ENCODE data around the gene SERPINB5. TPM values are rescaled to one million over a fixed set of nuclear protein-coding genes. Genes with fewer than 3 reads are reported as not detected.
A peak's percentile ranks its signal among the peaks of the same experiment; 100 is the strongest.

SERPINB5 gene
- total and polyA plus RNA-seq, 2 of the 13 experiments (the other 11 are each of a cell fraction or from before 2014, with no cell fraction given), result not detected

DNA sequence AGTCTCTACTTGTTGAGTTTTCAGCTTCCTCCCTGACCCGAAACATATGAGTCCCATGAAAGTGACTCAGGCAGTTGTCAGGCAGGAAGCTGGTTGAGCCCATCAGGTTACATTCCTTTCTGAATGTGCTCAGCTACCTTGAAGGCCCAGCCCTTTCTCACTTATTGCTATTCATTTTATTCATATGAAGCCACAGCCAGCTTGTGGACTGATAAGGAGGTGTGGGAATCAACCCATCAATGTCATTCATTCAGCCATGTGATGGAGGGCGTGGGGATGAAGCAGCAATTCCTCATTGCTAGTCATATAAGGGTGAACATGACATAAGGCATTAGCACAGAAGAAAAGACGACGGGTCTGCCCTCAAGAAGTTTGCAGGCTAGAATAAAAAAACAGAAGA lies 49.2 kb upstream of the SERPINB5 start:
- no peak for TF ChIP-seq FOXK1 (CRISPR knock-in tag; IDR thresholded peaks at IDR 0.05; ENCODE audit: borderline replicate concordance, low read depth)
- peak; percentile 44; the same call in 1 of the 2 replicates for TF ChIP-seq RFX5 (IDR thresholded peaks at IDR 0.05; ENCODE audit: low read depth, low read length)
- Histone ChIP-seq H3K4me1 (ENCODE audit: insufficient read depth, low read length) (peaks cover 9% of the 10 kb centered on the region), H3K27me3 (ENCODE audit: control insufficient read depth in 1 of 2, insufficient read depth in 2 of 2, low read length in 2 of 2) (no peaks in the 10 kb centered on the region; a peak in 1 of 5 replicates), H3K36me3 (replicated peaks in 1 of 2; ENCODE audit: control insufficient read depth in 1 of 2, insufficient read depth in 2 of 2, low read length in 2 of 2) (no peaks in the 10 kb centered on the region), H3K4me2 (ENCODE audit: low read depth, low read length) (no peak overlapping the region), H3K4me3 (replicated peaks in 1 of 3; ENCODE audit: insufficient read depth in 1 of 3, low read depth in 2 of 3, low read length in 3 of 3) (no peak overlapping the region), H3K9me3 (ENCODE audit: low read length) (no peaks in the 10 kb centered on the region), H2AFZ (ENCODE audit: low read length) (no peak overlapping the region), H3K79me2 (ENCODE audit: insufficient read depth, low read length) (no peaks in the 10 kb centered on the region), H3K9ac (ENCODE audit: insufficient read depth, low read depth, low read length) (no peak overlapping the region), H4K20me1 (ENCODE audit: insufficient read depth, low read length) (no peaks in the 10 kb centered on the region), H3K27ac (ENCODE audit: extremely low read length, insufficient read depth, low read length) (no peak overlapping the region)
- ChIA-PET POLR2A (no interaction called here), CTCF (ENCODE audit: low intra/inter-chr PET ratio, low total read pairs) (no interaction called here)
- 22% methylated on average over 4 of the region's 4 CpGs for WGBS (ENCODE audit: low lambda C conversion rate)
- no TSS peak for BruUV-seq (replicated peaks)
- in situ Hi-C loops (cut with HindIII; ENCODE audit: extremely low pct_ligation_motif_present, low pct_unique_long_range_greater_than_20kb), result no loop called here
- ATAC-seq (no peak), FAIRE-seq (no peak), DNase-seq (ENCODE audit: low spot score) (no peak)
- intact Hi-C loops (cut with micrococcal nuclease; ENCODE audit: unreplicated experiment), result no loop called here

DNA sequence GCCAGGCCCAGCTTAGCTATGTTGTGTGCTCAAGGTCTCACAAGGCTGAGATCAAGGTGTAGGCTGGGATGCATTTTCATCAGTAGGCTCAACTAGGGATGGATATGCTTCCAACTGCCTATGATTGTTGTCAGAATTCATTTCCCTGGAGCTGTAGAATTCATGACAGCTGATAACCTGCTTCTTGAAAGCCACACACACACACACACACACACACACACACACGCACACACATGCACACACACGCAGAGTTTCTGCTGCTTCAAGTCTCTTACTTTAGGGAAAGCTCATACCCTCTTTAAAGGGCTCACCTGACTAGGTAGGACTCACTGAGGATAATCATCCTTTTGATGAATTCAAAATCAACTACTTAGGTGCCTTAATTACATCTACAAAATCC lies 46.2 kb upstream of the SERPINB5 start:
- H3K79me2 ChIP-seq (ENCODE audit: insufficient read depth, low read length), result no peaks in the 10 kb centered on the region
- no peak overlapping the region for H3K9ac ChIP-seq (ENCODE audit: insufficient read depth, low read depth, low read length)
- H3K36me3 ChIP-seq (replicated peaks in 1 of 2; ENCODE audit: control insufficient read depth in 1 of 2, insufficient read depth in 2 of 2, low read length in 2 of 2), result no peaks in the 10 kb centered on the region
- no peak overlapping the region for H3K4me2 ChIP-seq (ENCODE audit: low read depth, low read length)
- TF ChIP-seq, protein P1, sequence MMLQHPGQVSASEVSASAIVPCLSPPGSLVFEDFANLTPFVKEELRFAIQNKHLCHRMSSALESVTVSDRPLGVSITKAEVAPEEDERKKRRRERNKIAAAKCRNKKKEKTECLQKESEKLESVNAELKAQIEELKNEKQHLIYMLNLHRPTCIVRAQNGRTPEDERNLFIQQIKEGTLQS (CRISPR knock-in tag; IDR thresholded peaks at IDR 0.05), result no peak
- TF ChIP-seq MYC (CRISPR knock-in tag; IDR thresholded peaks at IDR 0.05; ENCODE audit: borderline replicate concordance), result no peak
- TF ChIP-seq, protein P2, sequence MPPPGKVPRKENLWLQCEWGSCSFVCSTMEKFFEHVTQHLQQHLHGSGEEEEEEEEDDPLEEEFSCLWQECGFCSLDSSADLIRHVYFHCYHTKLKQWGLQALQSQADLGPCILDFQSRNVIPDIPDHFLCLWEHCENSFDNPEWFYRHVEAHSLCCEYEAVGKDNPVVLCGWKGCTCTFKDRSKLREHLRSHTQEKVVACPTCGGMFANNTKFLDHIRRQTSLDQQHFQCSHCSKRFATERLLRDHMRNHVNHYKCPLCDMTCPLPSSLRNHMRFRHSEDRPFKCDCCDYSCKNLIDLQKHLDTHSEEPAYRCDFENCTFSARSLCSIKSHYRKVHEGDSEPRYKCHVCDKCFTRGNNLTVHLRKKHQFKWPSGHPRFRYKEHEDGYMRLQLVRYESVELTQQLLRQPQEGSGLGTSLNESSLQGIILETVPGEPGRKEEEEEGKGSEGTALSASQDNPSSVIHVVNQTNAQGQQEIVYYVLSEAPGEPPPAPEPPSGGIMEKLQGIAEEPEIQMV (CRISPR knock-in tag; IDR thresholded peaks at IDR 0.05; ENCODE audit: low read depth), result no peak
- TF ChIP-seq, protein P3, sequence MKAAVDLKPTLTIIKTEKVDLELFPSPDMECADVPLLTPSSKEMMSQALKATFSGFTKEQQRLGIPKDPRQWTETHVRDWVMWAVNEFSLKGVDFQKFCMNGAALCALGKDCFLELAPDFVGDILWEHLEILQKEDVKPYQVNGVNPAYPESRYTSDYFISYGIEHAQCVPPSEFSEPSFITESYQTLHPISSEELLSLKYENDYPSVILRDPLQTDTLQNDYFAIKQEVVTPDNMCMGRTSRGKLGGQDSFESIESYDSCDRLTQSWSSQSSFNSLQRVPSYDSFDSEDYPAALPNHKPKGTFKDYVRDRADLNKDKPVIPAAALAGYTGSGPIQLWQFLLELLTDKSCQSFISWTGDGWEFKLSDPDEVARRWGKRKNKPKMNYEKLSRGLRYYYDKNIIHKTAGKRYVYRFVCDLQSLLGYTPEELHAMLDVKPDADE (CRISPR knock-in tag; IDR thresholded peaks at IDR 0.05), result no peak
- ATAC-seq (no peak), FAIRE-seq (no peak), DNase-seq (ENCODE audit: low spot score) (no peak)
- H2AFZ ChIP-seq (ENCODE audit: low read length), result no peak overlapping the region
- no peaks in the 10 kb centered on the region for H3K9me3 ChIP-seq (ENCODE audit: low read length)
- no peak overlapping the region for H3K4me3 ChIP-seq (replicated peaks in 1 of 3; ENCODE audit: insufficient read depth in 1 of 3, low read depth in 2 of 3, low read length in 3 of 3)
- in situ Hi-C loops (cut with HindIII; ENCODE audit: extremely low pct_ligation_motif_present, low pct_unique_long_range_greater_than_20kb), result loop anchor here (10.0 kb wide), 2 partner anchors 86 to 426 kb away; no protein-coding TSS in a partner anchor
- no TSS peak for BruUV-seq (replicated peaks)
- intact Hi-C loops (cut with micrococcal nuclease; ENCODE audit: unreplicated experiment), result no loop called here
- 0% methylated on average over 2 of the region's 2 CpGs for WGBS (ENCODE audit: low lambda C conversion rate)
- POLR2A ChIA-PET, result no interaction called here
- no peak overlapping the region for H3K27ac ChIP-seq (ENCODE audit: extremely low read length, insufficient read depth, low read length)
- peaks cover 0 to 7% of the 10 kb centered on the region in 2 experiments; a peak in 2 of 5 replicates for H3K27me3 ChIP-seq (ENCODE audit: control insufficient read depth in 1 of 2, insufficient read depth in 2 of 2, low read length in 2 of 2)
- no peaks in the 10 kb centered on the region for H4K20me1 ChIP-seq (ENCODE audit: insufficient read depth, low read length)
- CTCF ChIA-PET (ENCODE audit: low intra/inter-chr PET ratio, low total read pairs), result no interaction called here
- H3K4me1 ChIP-seq (ENCODE audit: insufficient read depth, low read length), result no peaks in the 10 kb centered on the region
